H1 (cell line): ENCODE measurements around the gene ABLIM1. TPM values are rescaled to one million over a fixed set of nuclear protein-coding genes. Genes with fewer than 3 reads are reported as not detected.

ENCODE experiments used
- CTCF ChIA-PET: fragments of 300-600 bp; sonication (Branson Sonifier 250); formaldehyde crosslinking; loops from one replicate; lab custom pipeline; 2021; ENCODE audit not compliant: partially characterized antibody; lab: Charles Lee
- POLR2A ChIA-PET: fragments of 300-600 bp; sonication (Branson Sonifier 250); formaldehyde crosslinking; loops from one replicate; lab custom pipeline; 2021; ENCODE audit warnings: inconsistent platforms; ENCODE audit not compliant: partially characterized antibody; lab: Charles Lee
- DNase-seq, 2 experiments: peaks; one replicate each; pipeline versions ENCODE4 v3.0.0 to v3.0.0-alpha.2; 2010 to 2022; ENCODE audit warnings: low spot score in 2 of 2, low read depth in 1 of 2, mixed read lengths in 1 of 2
- FAIRE-seq: peaks from 2 replicates; lab custom pipeline; 2011; peaks lifted over from hg19 to GRCh38; lab: Jason Lieb, UNC
- H2AFZ ChIP-seq: 2 replicates; pipeline ENCODE4 v1.8.1; 2012; ENCODE audit warnings: low read length, inconsistent platforms
- H2AK5ac ChIP-seq: 2 replicates; pipeline ENCODE4 v1.6.1; 2013; ENCODE audit warnings: low read depth, low read length
- H2BK120ac ChIP-seq: replicated peaks from 2 replicates; pipeline ENCODE3; 2013; ENCODE audit warnings: low read depth, low read length, inconsistent platforms
- H2BK12ac ChIP-seq: 2 replicates; pipeline ENCODE4 v1.6.1; 2013; ENCODE audit warnings: low read depth, low read length
- H2BK15ac ChIP-seq: 2 replicates; pipeline ENCODE4 v1.6.1; 2013; ENCODE audit warnings: low read length
- H2BK20ac ChIP-seq: 2 replicates; pipeline ENCODE4 v1.6.1; 2013; ENCODE audit warnings: low read length
- H2BK5ac ChIP-seq: 2 replicates; pipeline ENCODE4 v1.6.1; 2013; ENCODE audit warnings: low read depth, low read length
- H3K14ac ChIP-seq: 2 replicates; pipeline ENCODE4 v1.6.1; 2013; ENCODE audit warnings: inconsistent platforms; ENCODE audit not compliant: insufficient read length
- H3K18ac ChIP-seq: 2 replicates; pipeline ENCODE4 v1.6.1; 2013; ENCODE audit warnings: low read length; ENCODE audit errors: extremely low read depth
- H3K23ac ChIP-seq: 2 replicates; pipeline ENCODE4 v1.6.1; 2013; ENCODE audit warnings: inconsistent platforms; ENCODE audit not compliant: insufficient read length
- H3K23me2 ChIP-seq: 2 replicates; pipeline ENCODE4 v1.6.1; 2013; ENCODE audit warnings: low read depth, low read length
- H3K27ac ChIP-seq: 2 replicates; pipeline ENCODE4 v1.6.1; 2011; ENCODE audit warnings: low read depth, low read length, inconsistent platforms
- H3K27me3 ChIP-seq, 4 experiments: replicated peaks in 1 of 4; 1 replicate in 1 of 4; 2 replicates in 3 of 4; pipeline versions ENCODE4 v1.6.1 to v1.8.1; 2011 to 2013; ENCODE audit warnings: low read length in 3 of 4, mild to moderate bottlenecking in 3 of 4, inconsistent platforms in 2 of 4, mixed read lengths in 2 of 4, moderate library complexity in 1 of 4; ENCODE audit not compliant: control insufficient read depth in 3 of 4, insufficient read depth in 3 of 4; ENCODE audit errors: extremely low read depth in 1 of 4
- H3K36me3 ChIP-seq, 4 experiments: 2 replicates each; pipeline versions ENCODE4 v1.6.1 to v1.8.1; 2011 to 2013; ENCODE audit warnings: mild to moderate bottlenecking in 4 of 4, low read length in 3 of 4, moderate library complexity in 2 of 4, control low read depth in 1 of 4, inconsistent platforms in 1 of 4; ENCODE audit not compliant: insufficient read depth in 4 of 4, control insufficient read depth in 2 of 4
- H3K4ac ChIP-seq: replicated peaks from 2 replicates; pipeline ENCODE3; 2013; ENCODE audit warnings: low read length, low read depth, mixed read lengths, inconsistent platforms; ENCODE audit not compliant: insufficient read length
- H3K4me1 ChIP-seq, 4 experiments: replicated peaks in 1 of 4; 1 replicate in 1 of 4; 2 replicates in 3 of 4; pipeline versions ENCODE4 v1.6.1 to v1.8.1; 2011 to 2013; ENCODE audit warnings: low read length in 3 of 4, inconsistent platforms in 2 of 4, mixed read lengths in 1 of 4; ENCODE audit not compliant: insufficient read depth in 4 of 4, control insufficient read depth in 3 of 4
- H3K4me2 ChIP-seq, 2 experiments: 2 replicates each; pipeline versions ENCODE4 v1.6.1 to v1.8.1; 2011 to 2013; ENCODE audit warnings: low read depth in 2 of 2, low read length in 2 of 2, control low read depth in 1 of 2, inconsistent platforms in 1 of 2, mild to moderate bottlenecking in 1 of 2; ENCODE audit not compliant: insufficient read depth in 1 of 2
- H3K4me3 ChIP-seq, 4 experiments: fragments of 200-600, 300-600 bp in 1 of 4; sonication (generic), shearing (Covaris generic), sonication (Bioruptor Twin) in 1 of 4; 2 replicates each; pipeline versions ENCODE4 v1.5.1 to v1.8.1; 2011 to 2016; ENCODE audit warnings: low read length in 4 of 4, low read depth in 3 of 4, control low read depth in 2 of 4, inconsistent platforms in 2 of 4, mild to moderate bottlenecking in 2 of 4, mixed read lengths in 1 of 4, moderate library complexity in 1 of 4; ENCODE audit not compliant: insufficient read depth in 2 of 4; ENCODE audit errors: extremely low read depth in 1 of 4
- H3K56ac ChIP-seq: replicated peaks from 2 replicates; pipeline ENCODE3; 2013; ENCODE audit warnings: low read depth, mild to moderate bottlenecking, mixed read lengths, low read length, inconsistent platforms; ENCODE audit not compliant: insufficient read length
- H3K79me1 ChIP-seq: 2 replicates; pipeline ENCODE4 v1.6.1; 2013; ENCODE audit warnings: low read depth, low read length, control low read depth
- H3K79me2 ChIP-seq, 2 experiments: 2 replicates each; pipeline versions ENCODE4 v1.6.1 to v1.8.1; 2012 to 2013; ENCODE audit warnings: low read length in 2 of 2, mild to moderate bottlenecking in 2 of 2, inconsistent platforms in 1 of 2; ENCODE audit not compliant: insufficient read depth in 2 of 2, control insufficient read depth in 1 of 2
- H3K9ac ChIP-seq, 4 experiments: replicated peaks in 1 of 4; 1 replicate in 1 of 4; 2 replicates in 3 of 4; pipeline versions ENCODE4 v1.6.1 to v1.8.1; 2011 to 2013; ENCODE audit warnings: low read depth in 3 of 4, low read length in 3 of 4, control low read depth in 2 of 4, mild to moderate bottlenecking in 2 of 4, moderate library complexity in 2 of 4, inconsistent platforms in 1 of 4; ENCODE audit errors: extremely low read depth in 1 of 4
- H3K9me3 ChIP-seq, 2 experiments: 2 replicates each; pipeline versions ENCODE4 v1.6.1 to v1.8.1; 2012 to 2013; ENCODE audit warnings: mild to moderate bottlenecking in 2 of 2, moderate library complexity in 2 of 2, control low read depth in 1 of 2, inconsistent platforms in 1 of 2, low read depth in 1 of 2, low read length in 1 of 2, mixed read lengths in 1 of 2; ENCODE audit not compliant: insufficient read depth in 2 of 2
- H4K20me1 ChIP-seq, 2 experiments: replicated peaks in 1 of 2; 2 replicates each; pipeline versions ENCODE3 to v1.8.1; 2011 to 2013; ENCODE audit warnings: inconsistent platforms in 2 of 2, low read length in 2 of 2, mild to moderate bottlenecking in 1 of 2; ENCODE audit not compliant: insufficient read depth in 2 of 2, control insufficient read depth in 1 of 2
- H4K5ac ChIP-seq: 2 replicates; pipeline ENCODE4 v1.6.1; 2013; ENCODE audit warnings: low read length, low read depth, mixed read lengths, inconsistent platforms; ENCODE audit not compliant: insufficient read length
- H4K8ac ChIP-seq: 2 replicates; pipeline ENCODE4 v1.8.0; 2013; ENCODE audit warnings: mild to moderate bottlenecking, moderate library complexity, low read length, inconsistent platforms; ENCODE audit not compliant: insufficient read depth; ENCODE audit errors: extremely low read depth
- H4K91ac ChIP-seq: replicated peaks from 2 replicates; pipeline ENCODE3; 2013; ENCODE audit warnings: low read length, mixed read lengths, inconsistent platforms; ENCODE audit not compliant: insufficient read length
- KDM1A ChIP-seq: fragments of 200-600, 300-600 bp; sonication (generic); IDR thresholded peaks from 2 replicates; pipeline ENCODE4 v1.7.1; 2016; ENCODE audit warnings: mild to moderate bottlenecking, low read length, borderline replicate concordance
- POLR2A ChIP-seq, 2 experiments: IDR thresholded peaks; 1 replicate in 1 of 2; 2 replicates in 1 of 2; pipeline ENCODE4 v1.6.1; 2011; ENCODE audit warnings: low read depth in 2 of 2, low read length in 2 of 2, mild to moderate bottlenecking in 2 of 2; ENCODE audit errors: control extremely low read depth in 1 of 2
- WGBS, 2 experiments: shearing (Covaris generic) in 1 of 2; methylation state at CpG; one replicate each; pipeline versions ENCODE4 v1.1.6 to v1.1.7; 2013 to 2015; ENCODE audit warnings: low lambda C conversion rate in 2 of 2, mixed read lengths in 2 of 2, inconsistent platforms in 1 of 2, low coverage in 1 of 2, missing lambda C conversion rate in 1 of 2; ENCODE audit not compliant: insufficient replicate concordance in 2 of 2, insufficient coverage in 1 of 2, insufficient read length in 1 of 2; ENCODE audit errors: extremely low coverage in 1 of 2, missing lambda C conversion rate in 1 of 2; 5-methylcytosine and 5-hydroxymethylcytosine counted together
- polyA plus RNA-seq, 7 experiments: library from polyadenylated mRNA; depleted of rRNA in 3 of 7; stranded (reverse) in 5 of 7; unstranded in 2 of 7; fragments of >200 nt in 5 of 7; fragments of 200-250 nt in 2 of 7; gene quantifications; 1 replicate in 5 of 7; 2 replicates in 1 of 7; 4 replicates in 1 of 7; pipeline versions ENCODE4 v1.2.1 to v1.2.3, GENCODE V29; 2011 to 2013; ENCODE audit warnings: missing spikeins in 2 of 7, mixed read lengths in 2 of 7
- total RNA-seq: library from RNA; stranded (reverse); fragmentation: NEBNext Ultra II Directional; extraction: Animal tissue kit (Norgen Biotek cat#: 25700); gene quantifications from 2 replicates; pipeline ENCODE4 v1.2.1, GENCODE V29; 2021

Gene ABLIM1
- total and polyA plus RNA-seq, 2 of the 8 experiments (the other 6 are each of a cell fraction or from before 2014, with no cell fraction given) = 51.2 to 51.7 TPM

DNA sequence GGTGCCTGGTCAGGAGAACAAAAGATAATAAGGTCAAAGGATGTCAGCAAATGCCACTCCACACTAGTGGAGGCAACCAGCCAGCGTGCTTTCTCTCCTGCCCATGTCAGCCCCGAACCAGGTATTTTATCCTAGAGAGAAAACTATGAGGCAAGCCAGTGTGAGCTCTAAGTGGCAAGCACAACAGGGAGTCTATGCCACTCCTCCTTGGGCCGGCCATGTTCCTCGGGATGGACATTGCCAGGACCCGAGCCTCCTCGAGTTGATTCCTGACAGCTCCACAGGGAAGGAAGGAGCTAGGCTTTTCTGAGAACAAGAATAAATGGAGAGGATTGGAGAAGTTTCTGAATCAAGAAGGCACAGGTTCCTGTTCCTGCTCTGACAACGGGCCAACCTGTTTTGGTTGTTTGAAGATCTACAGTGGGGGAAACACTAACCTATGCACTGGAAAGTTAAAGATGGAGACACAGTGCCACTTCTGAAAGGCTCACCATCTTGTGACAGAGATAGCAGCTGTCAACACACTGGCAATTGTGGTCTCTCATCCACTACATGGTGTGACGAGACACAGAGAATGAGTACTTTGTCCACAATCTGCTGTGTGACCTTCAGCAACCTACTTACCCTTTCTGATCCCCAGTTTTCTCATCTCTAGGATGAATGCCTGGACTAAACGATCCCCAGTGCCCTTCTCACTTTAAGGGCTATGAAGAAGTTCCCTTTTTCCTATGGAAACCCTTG is 28.8 kb downstream of the ABLIM1 start:
- H4K91ac ChIP-seq = no peak overlapping the region
- H3K18ac ChIP-seq = no peak overlapping the region
- no peak overlapping the region for H4K8ac ChIP-seq
- no peak overlapping the region for H4K5ac ChIP-seq
- no peak overlapping the region for H3K4me2 ChIP-seq
- TF ChIP-seq POLR2A (IDR thresholded peaks at IDR 0.05; ENCODE audit: control extremely low read depth in 1 of 2, low read depth in 2 of 2, low read length in 2 of 2) = no peak
- 0 out of 2 replicates have a peak, but pooled peaks have one; percentile 43 for TF ChIP-seq KDM1A
- peaks cover 0 to 7% (median 3%) of the 10 kb centered on the region in 4 experiments; a peak in 4 of 7 replicates for H3K4me1 ChIP-seq
- DNase-seq (no peak), FAIRE-seq (no peak)
- H3K23ac ChIP-seq = no peak overlapping the region
- H3K9me3 ChIP-seq = peaks cover 0 to 2% of the 10 kb centered on the region in 2 experiments; a peak in 1 of 4 replicates
- no peak overlapping the region for H2BK12ac ChIP-seq
- CTCF ChIA-PET = interaction anchor here (0.9 to 1.2 kb wide), 4 partner anchors 62 to 80 kb away, joined by 3 to 6 read pairs (median 4); no protein-coding TSS in a partner anchor
- H2BK120ac ChIP-seq = no peak overlapping the region
- H2AFZ ChIP-seq = no peak overlapping the region
- no peak overlapping the region for H3K4ac ChIP-seq
- H3K14ac ChIP-seq = no peak overlapping the region
- H3K27me3 ChIP-seq = peaks cover 0 to 27% (median 16%) of the 10 kb centered on the region in 4 experiments; a peak in 6 of 7 replicates
- H2BK5ac ChIP-seq = no peak overlapping the region
- no peak overlapping the region for H2BK20ac ChIP-seq
- H2AK5ac ChIP-seq = no peak overlapping the region
- no peaks in the 10 kb centered on the region for H4K20me1 ChIP-seq
- no peak overlapping the region for H3K56ac ChIP-seq
- H3K4me3 ChIP-seq = no peak overlapping the region
- H3K79me1 ChIP-seq = no peaks in the 10 kb centered on the region
- peaks cover 7% of the 10 kb centered on the region; the same call in 1 of the 2 replicates for H3K23me2 ChIP-seq
- H3K9ac ChIP-seq = no peak overlapping the region
- H3K79me2 ChIP-seq = no peaks in the 10 kb centered on the region
- H2BK15ac ChIP-seq = no peak overlapping the region
- POLR2A ChIA-PET = no interaction called here
- 92% methylated on average over 9 of the region's 9 CpGs; no CpG with 5 or more reads in 1 of the 2 experiments for WGBS, 2 experiments
- H3K27ac ChIP-seq = no peak overlapping the region
- H3K36me3 ChIP-seq = no peaks in the 10 kb centered on the region
